Activated CD8-positive, alpha-beta T cell treated with anti-CD3 and anti-CD28 coated beads for 36 hours (primary cell): Measurements from ENCODE around the gene RPEL1. TPM values are rescaled to one million over a fixed set of nuclear protein-coding genes. Genes with fewer than 3 reads are reported as not detected.

Experiments
- ATAC-seq: fragments of 200-7000 bp; cut with Tn5 transposase; one replicate; pipeline ENCODE4 v1.10.0; 2021; ENCODE audit warnings: mild to moderate bottlenecking, moderate library complexity
- CTCF ChIA-PET: fragments of 350-600 bp; sonication (Branson Sonifier 250); formaldehyde crosslinking; loops from one replicate; lab custom pipeline; 2021; ENCODE audit warnings: antibody characterized with exemption; lab: Charles Lee
- POLR2A ChIA-PET: fragments of 350-600 bp; sonication (Branson Sonifier 250); formaldehyde crosslinking; loops from one replicate; lab custom pipeline; 2021; ENCODE audit warnings: antibody characterized with exemption; lab: Charles Lee
- DNase-seq: peaks from one replicate; pipeline ENCODE4 v3.0.0-alpha.2; 2020
- H3K27ac Mint-ChIP-seq: one replicate; pipeline ENCODE4 v1.8.0; 2021; ENCODE audit warnings: mild to moderate bottlenecking, mixed read lengths
- H3K27me3 Mint-ChIP-seq: one replicate; pipeline ENCODE4 v1.8.0; 2021; ENCODE audit warnings: mixed read lengths
- H3K36me3 Mint-ChIP-seq: one replicate; pipeline ENCODE4 v1.8.0; 2021; ENCODE audit warnings: low read depth, mixed read lengths
- H3K4me1 Mint-ChIP-seq: one replicate; pipeline ENCODE4 v1.8.0; 2021; ENCODE audit warnings: low read depth, mixed read lengths
- H3K4me3 Mint-ChIP-seq: one replicate; pipeline ENCODE4 v1.8.0; 2021; ENCODE audit warnings: mild to moderate bottlenecking, moderate library complexity, mixed read lengths
- H3K9me3 Mint-ChIP-seq: one replicate; pipeline ENCODE4 v1.8.0; 2021; ENCODE audit warnings: mixed read lengths
- CTCF ChIP-seq: fragments of 200-600 bp; IDR thresholded peaks from one replicate; pipeline ENCODE4 v1.8.0; 2022; ENCODE audit warnings: antibody characterized with exemption, mild to moderate bottlenecking
- intact Hi-C: fragments of 100-400 bp; cut with micrococcal nuclease; formaldehyde crosslinking; loops from one replicate; pipeline ENCODE4 v1.10.0; 2022
- total RNA-seq, 2 experiments: library from RNA; stranded (reverse); gene quantifications; one replicate each; pipeline ENCODE4 v1.2.3, GENCODE V29; 2021

Gene RPEL1
- total RNA-seq, 2 experiments from 2014 or later: not detected

GRCh38 chr10:103235775-103236174, 9.9 kb upstream of the RPEL1 start:
- Mint-ChIP-seq H3K4me3 (no peak overlapping the region), H3K4me1 (peaks cover 4% of the 10 kb centered on the region), H3K27me3 (no peaks in the 10 kb centered on the region), H3K36me3 (no peaks in the 10 kb centered on the region), H3K9me3 (no peaks in the 10 kb centered on the region), H3K27ac (no peak overlapping the region)
- ChIA-PET POLR2A (no interaction called here), CTCF (interaction anchor here (0.6 to 1.2 kb wide), 2 partner anchors 9 to 99 kb away, joined by 3 to 8 read pairs; no protein-coding TSS in a partner anchor)
- intact Hi-C loops: no loop called here
- ATAC-seq (no peak), DNase-seq (no peak)
- no peak for TF ChIP-seq CTCF

GRCh38 chr10:103238506-103239252, 7.0 kb upstream of the RPEL1 start:
- ATAC-seq (no peak), DNase-seq (no peak)
- POLR2A ChIA-PET: no interaction called here
- H3K4me1 Mint-ChIP-seq: peaks cover 8% of the 10 kb centered on the region
- CTCF ChIA-PET: interaction anchor here (1.0 to 1.2 kb wide), 2 partner anchors 39 to 321 kb away, joined by 3 to 4 read pairs; partner anchors contain the start of genes CNNM2 and INA
- no peak overlapping the region for H3K4me3 Mint-ChIP-seq
- no peaks in the 10 kb centered on the region for H3K27me3 Mint-ChIP-seq
- H3K36me3 Mint-ChIP-seq: no peaks in the 10 kb centered on the region
- TF ChIP-seq CTCF: no peak
- no peaks in the 10 kb centered on the region for H3K9me3 Mint-ChIP-seq
- intact Hi-C loops: no loop called here
- no peak overlapping the region for H3K27ac Mint-ChIP-seq

- intact Hi-C loops: loop anchor here (10.0 kb wide), 3 partner anchors 167 to 397 kb away; partner anchors contain the start of gene CNNM2
- H3K36me3 Mint-ChIP-seq: no peaks in the 10 kb centered on the region
- peaks cover 8% of the 10 kb centered on the region for H3K4me1 Mint-ChIP-seq
- TF ChIP-seq CTCF: no peak
- ChIA-PET POLR2A (interaction anchor here (1.2 to 1.5 kb wide), 2 partner anchors 49 to 67 kb away, joined by 3 to 4 read pairs; partner anchors contain the start of gene NT5C2), CTCF (interaction anchor here (1.0 to 1.6 kb wide), 2 partner anchors 8 to 171 kb away, joined by 3 to 4 read pairs; no protein-coding TSS in a partner anchor)
- no peaks in the 10 kb centered on the region for H3K9me3 Mint-ChIP-seq
- no peak overlapping the region for H3K4me3 Mint-ChIP-seq
- H3K27ac Mint-ChIP-seq: no peak overlapping the region
- no peaks in the 10 kb centered on the region for H3K27me3 Mint-ChIP-seq
- ATAC-seq: peak; percentile 20
- DNase-seq: no peak
Measured at GRCh38 chr10:103241262-103242011, 4.2 kb upstream of the RPEL1 start.

- DNase-seq (peak; percentile 75), ATAC-seq (peak; percentile 88)
- Mint-ChIP-seq H3K4me1 (peaks cover 8% of the 10 kb centered on the region), H3K27me3 (no peaks in the 10 kb centered on the region), H3K27ac (no peak overlapping the region), H3K9me3 (no peaks in the 10 kb centered on the region), H3K4me3 (no peak overlapping the region), H3K36me3 (no peaks in the 10 kb centered on the region)
- ChIA-PET CTCF (interaction anchor here (0.6 to 2.7 kb wide), 53 partner anchors 9 to 425 kb away, joined by 3 to 26 read pairs (median 6); partner anchors contain the start of genes CNNM2, CYP17A1 and NT5C2), POLR2A (no interaction called here)
- intact Hi-C loops: loop anchor here (10.0 kb wide), 3 partner anchors 170 to 400 kb away; partner anchors contain the start of gene CNNM2
- peak; percentile 84 for TF ChIP-seq CTCF
Measured at GRCh38 chr10:103244666-103245271, 918 bp upstream of the RPEL1 start.
